KMS-11 (cell line): ENCODE measurements around the gene CRMP1.

Experiments
- H2AFZ ChIP-seq: fragments of 200-600 bp; sonication (generic); 2 replicates; pipeline ENCODE4 v1.6.1; 2016; ENCODE audit warnings: antibody characterized with exemption, mixed run types, low read depth
- H3K27ac ChIP-seq: fragments of 200-600 bp; sonication (generic); 2 replicates; pipeline ENCODE4 v1.6.1; 2016; ENCODE audit warnings: mild to moderate bottlenecking, mixed run types
- H3K27me3 ChIP-seq: fragments of 200-600 bp; sonication (generic); 2 replicates; pipeline ENCODE4 v1.6.1; 2017; ENCODE audit warnings: mild to moderate bottlenecking, low read depth, mixed run types, moderate library complexity; ENCODE audit not compliant: insufficient read depth
- H3K36me3 ChIP-seq: fragments of 200-600 bp; sonication (generic); 2 replicates; pipeline ENCODE4 v1.6.1; 2017; ENCODE audit warnings: mild to moderate bottlenecking, mixed run types; ENCODE audit not compliant: insufficient read depth
- H3K4me1 ChIP-seq: fragments of 200-600 bp; sonication (generic); 2 replicates; pipeline ENCODE4 v1.6.1; 2016; ENCODE audit warnings: mild to moderate bottlenecking, low read depth, mixed run types; ENCODE audit not compliant: poor library complexity, severe bottlenecking
- H3K4me2 ChIP-seq: fragments of 200-600 bp; sonication (generic); 2 replicates; pipeline ENCODE4 v1.7.0; 2016; ENCODE audit warnings: mild to moderate bottlenecking, mixed run types
- H3K4me3 ChIP-seq: fragments of 200-600 bp; sonication (generic); IDR thresholded peaks from 2 replicates; pipeline ENCODE4 v1.6.1; 2017; ENCODE audit warnings: low read depth, low read length, mixed read lengths; ENCODE audit not compliant: insufficient read depth
- H3K79me2 ChIP-seq: fragments of 200-600 bp; sonication (generic); 2 replicates; pipeline ENCODE4 v1.6.1; 2016; ENCODE audit warnings: low read depth, mixed run types; ENCODE audit not compliant: insufficient read depth
- H3K9ac ChIP-seq: fragments of 200-600 bp; sonication (generic); 2 replicates; pipeline ENCODE4 v1.6.1; 2016; ENCODE audit warnings: mild to moderate bottlenecking, mixed run types
- H4K20me1 ChIP-seq: fragments of 200-600 bp; sonication (generic); 2 replicates; pipeline ENCODE4 v1.6.1; 2016; ENCODE audit warnings: mild to moderate bottlenecking, mixed run types; ENCODE audit not compliant: insufficient read depth
- CTCF ChIP-seq: fragments of 200-600 bp; sonication (generic); conservative IDR thresholded peaks from 2 replicates; pipeline ENCODE4 v1.6.1; 2017; ENCODE audit warnings: low read depth, mild to moderate bottlenecking, antibody characterized with exemption, low read length, moderate library complexity, mixed read lengths

CRMP1 gene

DNA sequence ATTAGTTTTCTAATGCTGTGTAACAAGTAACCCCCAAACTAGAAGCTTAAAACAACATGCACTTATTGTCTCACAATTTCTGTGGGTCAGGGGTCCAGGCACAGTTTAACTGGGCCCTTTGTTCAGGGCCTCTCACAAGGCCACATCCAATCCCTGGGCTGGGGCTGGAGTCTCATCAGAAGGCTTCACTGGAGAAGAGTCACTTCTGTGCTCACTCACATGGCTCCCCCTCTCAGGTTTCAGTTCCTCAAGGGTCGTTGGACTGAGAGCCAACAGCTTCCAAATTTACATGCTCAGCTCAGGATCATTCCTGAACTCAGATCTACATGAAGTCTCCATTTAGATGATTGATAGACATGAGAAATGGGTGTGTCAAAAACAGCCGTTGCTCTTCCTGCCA is 104.7 kb downstream of the CRMP1 start:
- Histone ChIP-seq H2AFZ (no peak overlapping the region), H3K27ac (no peak overlapping the region), H3K4me2 (no peak overlapping the region), H3K27me3 (no peaks in the 10 kb centered on the region), H3K4me3 (no peak overlapping the region), H4K20me1 (no peaks in the 10 kb centered on the region), H3K79me2 (no peaks in the 10 kb centered on the region), H3K36me3 (no peaks in the 10 kb centered on the region), H3K4me1 (no peaks in the 10 kb centered on the region), H3K9ac (no peak overlapping the region)
- TF ChIP-seq CTCF: no peak

GRCh38 chr4:5787311-5787710 is 105.6 kb downstream of the CRMP1 start:
- Histone ChIP-seq H3K4me2 (no peak overlapping the region), H3K27me3 (no peaks in the 10 kb centered on the region), H3K36me3 (no peaks in the 10 kb centered on the region), H3K9ac (no peak overlapping the region), H2AFZ (no peak overlapping the region), H3K4me1 (no peaks in the 10 kb centered on the region), H3K27ac (no peak overlapping the region), H3K79me2 (no peaks in the 10 kb centered on the region), H3K4me3 (no peak overlapping the region), H4K20me1 (no peaks in the 10 kb centered on the region)
- TF ChIP-seq CTCF: no peak

GRCh38 chr4:5785806-5786680 is 106.8 kb downstream of the CRMP1 start:
- H3K36me3 ChIP-seq: no peaks in the 10 kb centered on the region
- no peak overlapping the region for H2AFZ ChIP-seq
- no peak overlapping the region for H3K27ac ChIP-seq
- H3K9ac ChIP-seq: no peak overlapping the region
- H4K20me1 ChIP-seq: no peaks in the 10 kb centered on the region
- no peak for TF ChIP-seq CTCF
- no peaks in the 10 kb centered on the region for H3K79me2 ChIP-seq
- H3K4me1 ChIP-seq: no peaks in the 10 kb centered on the region
- H3K27me3 ChIP-seq: no peaks in the 10 kb centered on the region
- no peak overlapping the region for H3K4me3 ChIP-seq
- no peak overlapping the region for H3K4me2 ChIP-seq

DNA sequence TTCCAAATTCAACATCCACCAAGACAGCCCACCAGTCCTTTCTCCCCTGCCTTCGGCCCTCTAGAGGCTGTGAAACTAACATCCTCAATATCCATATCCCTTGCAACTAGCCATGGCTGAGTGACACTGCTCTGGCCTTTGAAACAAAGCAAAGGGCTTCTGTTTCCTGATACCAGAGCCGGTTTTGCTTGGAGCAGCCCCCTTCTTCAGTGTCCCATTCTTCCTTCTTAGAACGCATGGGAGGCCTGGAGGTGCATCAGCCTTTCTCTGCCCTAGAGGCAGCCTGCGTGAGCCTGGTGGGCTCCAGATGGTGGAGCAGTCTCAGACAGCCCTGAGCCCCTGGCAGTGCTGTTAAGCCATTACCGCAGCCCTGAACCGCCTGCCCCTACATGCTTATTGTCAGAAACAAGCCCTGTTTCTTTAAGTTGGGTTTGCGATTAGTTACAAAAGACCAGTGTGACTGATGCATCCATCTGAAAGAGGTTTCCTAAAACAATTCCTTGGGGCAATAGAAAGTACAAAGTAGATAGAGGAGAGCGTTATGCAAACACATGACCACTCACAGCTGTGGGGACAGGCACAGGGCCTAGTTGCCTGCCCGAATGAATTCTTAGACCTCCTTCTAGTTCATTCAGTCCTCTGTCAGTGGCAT is 107.8 kb downstream of the CRMP1 start:
- Histone ChIP-seq H3K27me3 (no peaks in the 10 kb centered on the region), H3K27ac (no peak overlapping the region), H3K9ac (no peak overlapping the region), H3K79me2 (no peaks in the 10 kb centered on the region), H3K4me1 (no peaks in the 10 kb centered on the region), H3K4me2 (no peak overlapping the region), H3K36me3 (no peaks in the 10 kb centered on the region), H4K20me1 (no peaks in the 10 kb centered on the region), H3K4me3 (no peak overlapping the region), H2AFZ (no peak overlapping the region)
- TF ChIP-seq CTCF: no peak
